NCI-H82 treated with DMSO at 0.1 percent for 48 hours (cell line): ENCODE results near the gene LEFTY1.

Source experiments
- DNase-seq: peaks from one replicate; lab custom pipeline; 2025; ENCODE audit not compliant: unreplicated experiment; lab: John Stamatoyannopoulos, UW

LEFTY1 gene

DNA sequence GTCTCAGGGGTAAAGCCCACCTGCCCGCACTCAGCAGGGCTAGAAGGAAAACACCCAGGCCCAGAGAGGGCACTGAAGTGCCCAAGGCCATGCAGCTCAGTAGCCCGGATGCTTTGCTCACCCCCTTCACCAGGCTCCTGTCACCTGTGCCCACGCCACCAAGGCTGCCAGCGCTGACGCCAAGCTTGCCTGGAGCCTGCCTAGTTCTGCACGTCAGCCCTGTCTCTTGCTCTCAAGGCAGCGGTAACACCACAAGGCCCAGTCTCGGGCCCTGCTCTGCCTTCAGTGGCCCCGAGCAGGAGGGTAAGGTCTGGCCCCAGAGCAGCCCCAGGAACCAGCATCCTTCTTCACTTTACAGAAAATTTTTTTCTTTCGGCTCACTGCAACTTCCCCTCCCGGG is 14.5 kb downstream of the LEFTY1 start:
- DNase-seq: no peak

DNA sequence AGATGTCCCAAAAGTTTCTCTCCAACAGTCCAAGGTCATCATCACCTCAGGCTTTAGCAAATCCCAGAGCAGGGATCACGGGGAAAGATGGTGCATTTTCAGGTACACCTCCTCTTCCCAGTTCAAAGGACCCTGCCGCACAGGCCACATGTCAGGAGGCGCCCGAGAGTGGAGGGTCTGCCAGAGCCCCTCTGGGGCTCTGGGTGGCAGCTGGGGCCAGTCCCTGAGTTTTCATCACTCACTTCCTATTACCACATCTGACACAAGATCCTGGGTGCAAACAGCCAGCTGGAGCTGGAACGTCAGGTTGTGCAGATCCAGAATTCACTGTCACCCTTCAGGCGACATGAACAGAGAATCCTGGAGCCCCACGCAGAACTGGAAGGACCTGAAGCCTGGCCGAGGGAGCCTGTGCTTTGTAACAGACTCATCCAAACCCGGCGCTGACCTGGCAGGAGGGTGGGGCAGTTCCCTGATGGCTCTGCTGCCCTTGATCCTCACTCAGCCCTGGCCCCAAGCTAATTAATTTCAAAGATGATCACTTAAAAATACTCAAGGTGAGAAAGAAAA is 15.6 kb downstream of the LEFTY1 start:
- DNase-seq: no peak

DNA sequence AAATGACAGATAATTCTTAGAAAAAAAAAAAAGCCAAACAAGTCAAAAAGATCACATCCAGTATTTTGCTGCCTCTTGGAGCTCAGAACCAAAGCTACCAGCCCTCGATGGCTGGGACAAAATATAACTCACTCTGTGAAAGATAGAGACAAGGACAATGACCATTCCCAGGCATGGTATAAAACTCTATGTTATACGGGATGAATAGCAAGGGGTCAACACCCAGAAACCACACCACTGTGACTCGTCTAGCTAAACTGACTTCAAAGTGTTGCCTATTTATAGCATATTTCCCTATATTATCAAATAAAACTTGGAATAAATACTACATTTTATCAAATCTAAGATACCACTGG is 16.9 kb downstream of the LEFTY1 start:
- no peak for DNase-seq

DNA sequence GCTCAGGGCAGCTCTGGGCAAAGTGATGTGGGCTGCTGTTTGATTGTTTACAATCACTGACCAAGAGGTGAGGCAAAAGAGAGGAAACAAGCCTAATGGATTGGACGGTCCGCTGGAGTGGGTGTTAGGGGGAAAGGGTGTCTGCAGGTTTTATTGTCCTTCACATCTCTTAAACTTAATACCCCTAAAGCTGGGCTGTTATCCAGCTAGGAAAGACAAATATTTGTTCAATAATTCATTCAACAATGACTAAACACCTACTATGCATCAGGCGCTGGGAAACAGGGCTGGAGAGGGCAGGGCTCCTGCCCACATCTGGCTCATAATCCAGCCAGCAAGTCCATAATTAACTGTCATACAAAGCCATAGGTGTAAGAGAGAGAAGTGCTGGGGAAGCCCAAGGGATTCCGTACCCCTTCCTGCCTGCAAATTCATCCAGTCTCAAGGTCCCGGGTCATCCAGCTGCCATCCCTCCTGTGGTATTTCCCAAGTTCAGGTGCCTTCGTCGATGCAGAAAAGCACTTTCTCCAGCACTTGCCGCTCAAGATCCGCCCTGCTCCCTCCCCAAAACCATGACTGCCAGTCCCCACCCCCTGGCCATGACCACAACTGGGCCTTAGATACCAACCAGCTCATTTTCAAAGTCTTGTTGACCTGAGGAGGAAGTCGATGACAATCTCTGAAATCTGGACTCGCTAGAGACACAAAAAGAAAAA is 17.4 kb downstream of the LEFTY1 start:
- DNase-seq: no peak

DNA sequence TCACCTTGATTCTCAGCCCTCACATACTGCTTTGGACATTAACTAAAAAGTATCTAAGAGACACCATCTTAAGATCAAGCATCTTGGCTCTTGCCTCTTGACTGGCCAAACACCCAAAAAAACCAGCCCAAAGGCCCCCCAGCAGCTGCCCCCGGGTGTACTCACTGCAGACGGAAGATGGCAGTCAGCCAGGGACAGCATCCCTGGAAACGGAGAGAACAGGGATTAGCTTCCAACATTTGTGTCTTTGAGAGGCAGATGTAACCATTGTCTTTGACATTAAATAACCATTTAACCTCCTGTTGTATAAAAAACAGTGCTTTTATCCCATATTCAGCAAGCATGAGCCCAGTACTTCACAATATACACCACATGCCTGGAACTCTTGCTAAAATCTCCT is 18.0 kb downstream of the LEFTY1 start:
- peak; percentile 18 for DNase-seq

DNA sequence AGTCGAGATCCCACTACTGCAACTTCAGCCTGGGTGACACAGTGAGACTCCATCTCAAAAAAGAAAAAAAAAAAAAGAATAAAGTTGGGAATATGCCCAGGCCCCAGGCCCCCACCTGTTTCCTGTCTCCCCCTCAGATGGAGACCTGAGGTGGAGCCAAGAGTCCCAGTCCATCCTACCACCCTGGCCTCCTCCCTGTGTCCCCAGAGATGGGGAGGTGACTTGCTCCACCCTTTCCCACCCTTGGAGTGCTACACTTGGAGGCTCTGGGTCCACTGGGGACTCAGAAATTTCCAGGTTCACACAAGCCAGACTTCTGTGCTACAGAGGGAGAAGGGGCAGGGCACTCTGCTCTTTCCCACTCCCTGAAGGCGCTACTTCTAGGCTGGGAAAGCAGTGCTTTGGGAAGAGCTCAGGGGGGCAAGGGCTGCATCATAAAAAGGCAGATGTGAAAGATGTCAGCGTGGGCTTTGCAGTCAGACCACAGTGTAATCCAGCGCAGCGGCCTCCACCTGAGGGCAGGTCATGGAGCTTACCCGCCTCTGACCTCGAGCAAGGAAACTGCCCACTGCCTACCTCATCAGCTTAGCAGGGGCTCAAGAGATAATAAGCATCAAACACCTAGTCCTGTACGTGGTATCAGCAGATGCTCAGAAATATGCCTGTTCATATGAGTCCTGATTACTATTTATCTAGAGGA is 20.2 kb downstream of the LEFTY1 start:
- no peak for DNase-seq

DNA sequence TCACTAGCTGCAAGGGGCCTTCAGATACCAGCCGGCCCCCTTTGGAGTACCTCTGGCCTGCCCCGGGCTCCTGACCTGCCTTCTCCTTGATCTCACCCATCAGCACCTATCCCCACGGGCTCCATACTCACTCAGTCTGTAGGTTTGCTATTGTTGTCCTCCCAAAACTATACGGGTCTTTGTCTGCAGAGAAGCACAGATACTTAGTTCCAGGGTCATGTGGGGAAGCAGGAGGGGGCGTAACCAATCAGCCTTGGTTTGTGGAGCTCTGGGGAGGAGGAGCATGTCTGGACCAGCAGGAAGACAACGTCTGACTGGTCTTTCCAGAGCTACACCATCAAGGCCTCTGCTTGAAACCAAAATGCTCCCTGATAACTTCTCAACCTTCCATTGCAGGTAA is 22.0 kb downstream of the LEFTY1 start:
- DNase-seq: no peak

DNA sequence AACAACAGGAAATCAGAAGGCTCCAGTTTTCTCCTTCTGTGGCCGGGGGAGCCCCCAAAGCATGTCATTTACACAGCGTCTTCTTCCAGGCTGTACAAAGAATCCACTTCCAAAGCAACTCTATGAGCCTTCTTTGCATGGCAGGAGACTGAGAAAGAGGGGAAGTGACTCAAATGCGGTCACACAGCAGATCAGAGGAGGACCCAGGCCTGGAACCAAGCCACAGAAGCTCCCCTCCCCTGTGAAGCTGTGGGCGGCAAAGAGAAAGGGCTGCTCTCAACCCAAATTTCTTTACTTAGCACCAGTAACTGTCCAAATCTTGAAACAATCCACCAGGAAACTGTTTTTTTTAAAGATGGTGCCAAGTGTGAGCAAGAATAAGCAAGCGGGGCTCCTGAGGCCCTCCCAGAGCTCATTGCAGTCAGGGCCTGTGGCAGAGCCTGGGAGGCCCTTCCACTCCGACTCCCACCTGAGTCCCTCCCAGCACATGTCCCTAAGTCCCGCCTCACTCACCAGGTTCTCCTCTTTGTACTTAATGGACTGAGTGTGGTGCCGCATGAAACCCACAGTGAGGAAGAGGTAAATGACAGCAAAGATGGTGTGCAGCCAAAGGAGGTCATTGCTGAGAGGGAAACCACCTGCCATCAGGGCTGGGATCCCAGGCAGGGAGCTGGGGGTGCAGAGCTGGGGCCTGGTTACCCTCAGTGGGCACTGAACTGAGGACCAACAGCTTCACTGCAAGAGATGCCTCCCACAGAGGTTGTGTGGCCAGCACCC is 22.7 kb downstream of the LEFTY1 start:
- DNase-seq: no peak

DNA sequence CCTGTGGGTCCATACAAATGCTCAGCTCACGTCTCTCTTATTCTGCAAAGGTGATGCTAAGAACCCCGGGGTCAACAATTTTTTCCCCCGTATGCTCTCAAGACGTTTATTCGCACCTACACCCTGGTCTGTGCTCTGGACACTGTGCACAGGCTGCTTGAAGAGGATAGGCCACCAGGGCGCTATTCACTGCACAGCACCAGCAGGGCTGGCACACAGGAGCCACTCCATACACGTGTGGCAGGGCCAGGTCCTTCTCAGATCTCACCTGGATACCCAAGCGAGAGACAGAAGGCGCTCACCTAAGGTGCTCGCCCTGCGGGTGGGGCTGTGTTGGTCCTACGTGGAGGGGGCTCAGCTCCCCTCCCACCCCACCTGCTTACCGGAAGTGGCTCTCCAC is 23.4 kb downstream of the LEFTY1 start:
- DNase-seq: no peak

DNA sequence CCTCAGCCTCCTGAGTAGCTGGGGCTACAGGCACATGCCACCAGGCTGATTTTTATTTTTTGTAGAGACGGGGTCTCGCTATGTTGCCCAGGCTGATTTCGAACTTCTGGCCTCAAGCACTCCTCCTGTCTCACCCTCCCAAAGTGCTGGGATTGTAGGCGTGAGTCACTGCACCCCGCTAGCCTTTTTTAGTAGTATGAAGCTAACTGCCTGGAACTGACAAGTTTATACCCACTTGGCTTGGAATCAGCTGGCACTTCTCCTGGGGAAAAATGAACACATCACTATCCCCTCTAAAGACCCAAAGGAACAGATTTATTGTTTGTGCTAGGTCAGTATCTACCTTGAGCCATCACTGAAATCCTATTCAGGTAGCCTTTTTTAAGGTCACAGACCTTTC is 25.8 kb downstream of the LEFTY1 start:
- DNase-seq: no peak

DNA sequence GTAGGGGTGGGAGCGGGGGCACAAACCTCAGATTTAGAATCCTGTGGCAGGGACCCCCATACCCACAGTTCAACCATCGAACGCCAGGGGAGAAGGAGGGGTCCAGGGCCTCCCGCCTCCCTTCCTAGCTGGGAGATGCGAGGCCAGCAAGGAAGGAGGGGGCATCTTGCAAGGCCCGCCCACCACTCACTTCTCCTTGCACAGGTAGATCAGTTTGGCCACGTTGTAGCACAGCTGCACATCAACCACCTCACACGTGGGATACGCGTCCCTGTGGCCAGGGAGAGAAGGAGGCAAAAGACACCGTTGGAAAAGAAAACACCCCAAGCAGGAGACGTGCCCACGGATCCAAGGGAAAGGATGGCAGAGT is 26.4 kb downstream of the LEFTY1 start:
- DNase-seq: no peak

DNA sequence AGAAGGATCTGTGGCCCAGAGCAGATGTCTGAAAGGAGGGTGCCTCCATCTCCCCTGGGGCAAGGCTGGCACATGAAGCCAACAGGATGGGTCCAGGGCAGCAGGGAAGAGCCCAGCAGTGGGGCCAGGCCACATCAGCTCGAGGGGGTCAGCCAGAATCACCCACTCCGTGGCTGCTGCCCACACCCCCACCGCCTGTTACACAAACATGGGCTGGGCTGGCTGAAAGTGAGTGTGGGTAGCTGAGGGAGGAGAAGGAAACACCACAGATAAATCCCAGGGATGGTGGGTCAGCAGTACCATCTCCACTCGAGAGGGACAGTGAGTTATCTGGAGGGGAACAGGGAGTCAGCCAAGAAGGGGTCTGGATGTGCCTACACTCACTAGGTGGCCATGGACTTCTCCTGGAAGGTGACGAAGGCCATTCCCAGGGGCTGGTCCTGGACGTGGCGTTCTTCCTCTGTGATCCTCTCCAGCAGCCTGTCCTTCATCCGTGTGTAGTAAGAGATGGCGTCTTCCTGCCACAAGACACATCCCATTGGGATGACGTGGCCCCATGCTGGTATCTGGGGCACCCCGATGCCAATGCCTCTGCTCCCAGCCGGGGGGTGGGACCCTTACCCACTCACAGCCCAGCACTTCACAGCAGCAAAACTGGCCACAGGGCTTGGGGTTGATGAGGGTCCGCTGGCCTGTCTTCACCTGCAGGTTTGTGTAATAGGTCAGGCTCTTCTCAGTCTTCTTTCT is 26.9 kb downstream of the LEFTY1 start:
- DNase-seq: no peak

DNA sequence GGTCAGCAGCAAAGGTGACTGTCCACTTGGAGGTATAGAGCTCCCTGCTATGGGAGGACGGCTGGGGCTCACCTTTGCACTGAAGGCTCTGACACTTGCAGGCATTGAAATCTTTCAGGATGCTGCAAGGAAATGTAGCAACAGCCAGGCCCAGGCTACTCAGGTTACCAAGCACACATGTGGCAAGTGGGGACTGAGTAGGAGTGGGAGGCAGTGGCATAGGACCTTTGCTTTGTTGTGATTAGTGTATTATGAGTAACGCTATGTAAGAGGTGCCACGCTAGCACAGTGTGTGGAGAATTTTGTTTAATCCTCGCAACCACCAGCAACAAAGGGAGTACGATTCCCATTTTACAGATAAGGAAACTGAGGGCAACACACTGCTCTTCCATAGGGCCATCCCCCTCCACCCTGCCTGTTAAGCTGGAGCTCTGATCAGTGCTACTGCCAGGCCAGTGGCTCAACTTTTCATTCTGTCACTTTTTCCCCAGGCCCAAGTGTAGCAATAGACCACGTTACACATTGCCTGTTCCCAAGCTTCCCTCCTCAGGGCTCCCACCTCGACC is 28.0 kb downstream of the LEFTY1 start:
- no peak for DNase-seq

DNA sequence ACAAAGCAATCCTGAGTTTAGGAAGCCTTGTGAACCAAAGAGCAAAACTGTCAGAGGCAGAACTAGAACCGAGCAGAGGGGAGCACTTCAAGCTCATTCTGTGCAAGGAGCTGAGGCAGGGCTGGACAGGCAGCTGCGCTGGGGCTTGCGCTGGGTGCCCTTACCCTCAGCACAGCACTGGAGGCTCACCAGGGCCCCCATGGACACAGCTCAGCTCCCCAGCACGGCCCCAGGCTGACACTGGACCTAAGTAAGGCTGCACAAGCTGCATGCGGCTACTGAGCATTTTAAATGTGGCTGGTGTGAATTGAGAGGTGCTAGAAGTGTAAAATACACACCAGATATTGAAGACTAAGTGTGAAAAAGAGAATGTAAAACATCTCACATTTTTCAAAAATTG is 28.8 kb downstream of the LEFTY1 start:
- no peak for DNase-seq

DNA sequence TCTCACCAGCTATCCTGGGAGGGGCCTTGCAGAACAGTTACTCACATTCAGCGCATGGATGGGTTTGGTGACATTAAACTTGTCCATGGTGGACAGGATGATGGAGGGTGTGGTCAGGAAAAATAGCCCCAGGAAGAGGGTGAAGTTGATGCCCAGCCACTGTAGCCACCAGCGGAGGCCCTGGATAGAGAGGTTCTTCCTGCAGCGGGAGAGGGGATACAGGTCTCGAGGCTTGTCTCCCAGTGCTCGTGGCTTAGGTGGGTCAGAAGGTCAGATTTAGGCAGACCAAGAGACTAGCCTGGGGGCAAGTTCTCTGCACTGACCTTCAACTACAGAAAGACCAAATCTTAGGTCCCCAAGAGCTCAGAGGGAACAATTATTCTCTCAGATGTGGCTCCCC is 29.8 kb downstream of the LEFTY1 start:
- no peak for DNase-seq

DNA sequence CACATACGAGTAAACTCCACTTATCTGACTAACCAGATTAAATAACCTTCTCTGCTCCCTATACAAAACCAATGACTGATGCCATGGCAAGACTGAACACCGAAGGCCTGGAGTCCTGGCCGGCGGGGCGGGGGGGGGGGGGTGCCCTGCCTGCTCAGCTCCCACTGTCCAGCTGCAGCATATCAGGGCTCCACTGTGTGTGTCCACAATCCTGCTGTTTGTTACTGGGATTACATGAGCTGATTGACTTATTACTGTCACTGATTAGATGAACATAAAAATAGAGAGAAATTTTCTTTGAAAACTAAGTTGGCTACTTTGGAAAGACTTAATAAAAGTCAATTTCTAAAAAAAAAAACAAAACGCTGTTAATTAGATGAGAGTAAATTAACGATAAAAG is 31.7 kb downstream of the LEFTY1 start:
- DNase-seq: no peak

DNA sequence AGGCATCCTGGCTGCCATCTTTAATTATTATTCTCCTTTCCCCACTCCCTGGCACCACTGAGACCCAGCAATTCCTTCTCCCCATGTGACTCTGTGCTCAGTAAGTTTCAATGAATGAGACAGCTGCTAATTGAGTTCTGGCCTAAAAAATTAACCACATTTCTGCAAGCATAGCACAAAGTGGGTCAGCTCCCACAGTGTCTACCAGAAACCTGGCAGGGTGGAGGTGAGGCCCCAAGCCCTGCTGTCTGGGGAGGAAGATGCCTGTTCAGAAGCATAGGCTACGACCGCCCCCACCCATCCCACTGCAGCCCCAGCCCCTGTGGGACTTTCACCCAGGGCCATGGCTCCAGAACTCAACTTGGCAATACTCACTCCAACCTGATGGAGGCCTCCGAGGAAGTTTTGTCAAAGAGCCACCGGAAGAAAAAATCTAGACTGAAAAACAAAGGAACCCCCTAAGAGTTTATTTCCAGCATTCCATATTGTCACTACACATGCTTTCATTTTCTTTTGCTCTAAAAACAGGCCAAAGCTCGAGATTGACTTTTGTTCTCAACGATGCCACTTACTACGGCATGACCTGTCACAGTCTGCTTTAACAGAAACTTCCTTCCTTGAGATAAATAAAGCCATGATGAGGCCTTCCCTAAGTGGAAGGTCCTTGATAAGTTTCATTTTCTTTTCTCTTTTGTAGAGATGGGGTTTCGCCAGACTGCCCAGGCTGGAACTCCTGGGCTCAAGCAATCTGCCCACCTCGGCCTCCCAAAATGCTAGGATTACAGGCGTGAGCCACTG is 33.2 kb downstream of the LEFTY1 start:
- no peak for DNase-seq

DNA sequence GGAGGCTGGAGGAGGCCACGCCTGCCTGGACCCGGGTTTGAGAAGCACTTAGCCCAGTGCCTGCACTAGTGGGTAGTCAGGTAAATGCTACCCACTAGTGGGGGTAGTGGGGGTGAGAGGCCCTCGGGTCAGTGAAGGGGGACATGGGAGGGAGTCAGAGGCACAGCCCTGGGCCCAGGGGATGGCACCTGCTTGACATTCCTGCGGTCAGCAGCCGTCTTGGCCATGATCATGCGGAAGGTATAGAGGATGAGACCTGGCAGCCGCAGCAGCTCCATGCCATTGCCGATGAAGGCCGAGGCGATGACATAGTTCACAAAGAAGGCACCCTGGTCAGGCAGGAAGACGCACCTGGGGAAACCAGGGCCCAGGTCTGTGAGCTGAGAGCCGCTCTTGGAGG is 35.5 kb downstream of the LEFTY1 start:
- DNase-seq: no peak

DNA sequence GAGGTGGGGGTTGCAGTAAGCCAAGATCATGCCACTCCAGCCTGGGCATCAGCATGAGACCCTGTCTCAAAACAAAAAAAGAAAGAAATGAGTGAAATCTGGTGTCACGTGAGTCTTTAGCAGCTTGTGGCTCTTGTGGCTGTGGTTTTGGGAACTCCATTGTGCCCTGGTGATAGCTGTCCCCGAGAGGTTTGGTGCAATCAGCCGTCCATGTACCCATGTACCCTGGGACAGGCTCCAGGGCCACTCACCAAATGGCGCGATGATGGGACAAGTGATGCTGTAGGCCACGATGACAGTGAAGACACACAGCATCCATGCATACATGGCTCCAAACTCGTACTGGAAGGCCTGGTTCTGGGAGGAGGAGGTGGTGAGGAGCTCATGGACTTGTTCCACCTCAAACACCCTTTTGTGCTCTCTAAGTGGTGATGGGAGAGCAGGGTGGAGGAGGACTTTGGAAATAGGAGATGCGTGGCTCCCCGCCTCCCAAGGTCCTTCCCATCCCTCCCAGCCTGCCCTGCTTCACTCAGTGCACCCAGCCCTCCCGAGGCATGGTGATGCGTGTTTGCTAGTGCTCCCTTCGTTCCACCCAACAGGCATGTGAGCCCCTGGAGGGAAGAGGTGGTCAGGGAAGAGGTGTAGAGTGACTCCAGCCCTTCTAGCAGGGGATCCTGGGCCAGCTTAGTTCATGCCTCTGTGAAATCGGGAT is 36.4 kb downstream of the LEFTY1 start:
- DNase-seq: no peak

DNA sequence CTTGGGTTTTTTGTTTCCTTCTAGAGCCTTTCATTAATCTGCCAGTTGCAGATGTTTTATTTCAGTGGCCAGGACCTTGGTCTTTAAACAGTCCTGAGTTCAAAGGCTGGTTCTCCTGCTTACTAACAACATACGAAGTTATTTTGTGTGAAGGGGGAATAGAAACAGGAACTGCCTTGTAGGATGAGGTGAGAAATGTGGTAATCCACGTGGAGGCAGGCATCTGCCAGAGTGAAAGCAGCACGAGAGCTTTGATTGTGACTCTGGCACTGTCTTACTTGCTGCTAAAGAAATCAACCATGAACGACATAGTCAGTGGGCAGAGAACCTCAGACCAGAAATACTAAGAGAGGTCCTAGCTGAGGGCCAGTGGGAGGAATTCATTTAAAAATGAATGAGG is 37.1 kb downstream of the LEFTY1 start:
- no peak for DNase-seq
